ENCODE data around the gene LHFPL6. TPM values are rescaled to one million over a fixed set of nuclear protein-coding genes. Genes with fewer than 3 reads are reported as not detected.

The LHFPL6 gene
- total RNA-seq, 4 donors from 2014 or later = 3.7 to 40.4 (median 8.0) TPM

DNA sequence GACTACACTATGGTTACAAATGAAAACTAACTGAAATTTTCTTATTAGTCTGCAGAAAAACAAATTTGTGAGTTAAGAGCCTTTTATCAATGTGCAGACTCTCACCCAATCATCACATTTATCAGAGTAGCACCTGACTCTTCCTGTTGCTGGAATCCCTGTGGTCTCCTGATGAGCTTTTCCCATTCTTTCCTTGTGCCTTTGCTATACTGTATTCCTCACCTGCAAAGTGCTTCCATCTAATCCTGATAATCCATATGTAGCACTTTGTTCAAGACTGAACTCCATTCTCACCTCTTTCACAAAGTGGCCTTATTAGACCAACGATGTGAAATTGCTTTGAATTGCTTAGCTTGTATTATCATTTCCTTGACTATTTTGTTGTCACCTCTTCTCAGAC lies 225.3 kb downstream of the LHFPL6 start:
- no peaks in the 10 kb centered on the region for H3K36me3 ChIP-seq
- no peak for TF ChIP-seq CTCF (IDR thresholded peaks at IDR 0.05)
- TF ChIP-seq POLR2A (IDR thresholded peaks at IDR 0.05) = no peak
- no peak for DNase-seq
- intact Hi-C loops (cut with DNase I) = no loop called here
- no peaks in the 10 kb centered on the region for H3K9me3 ChIP-seq
- WGBS, 2 donors = 74 to 85% methylated on average over 1 of the region's 1 CpG
- H3K4me3 ChIP-seq = no peak overlapping the region
- no peaks in the 10 kb centered on the region for H3K27me3 ChIP-seq
- peaks cover 0 to 3% (median 0%) of the 10 kb centered on the region in 3 donors for H3K4me1 ChIP-seq
- no peak overlapping the region for H3K27ac ChIP-seq

GRCh38 chr13:39376076-39376475 lies 226.9 kb downstream of the LHFPL6 start:
- no peak overlapping the region for H3K4me3 ChIP-seq
- peaks cover 0 to 3% (median 3%) of the 10 kb centered on the region in 3 donors for H3K4me1 ChIP-seq
- H3K27me3 ChIP-seq = no peaks in the 10 kb centered on the region
- no peak for TF ChIP-seq CTCF (IDR thresholded peaks at IDR 0.05)
- TF ChIP-seq POLR2A (IDR thresholded peaks at IDR 0.05) = no peak
- H3K27ac ChIP-seq = no peak overlapping the region
- no peaks in the 10 kb centered on the region for H3K9me3 ChIP-seq
- H3K36me3 ChIP-seq = no peaks in the 10 kb centered on the region
- intact Hi-C loops (cut with DNase I) = no loop called here
- DNase-seq = no peak

- H3K9me3 ChIP-seq = no peaks in the 10 kb centered on the region
- 83 to 86% methylated on average over 3 of the region's 3 CpGs for WGBS, 2 donors
- no peak overlapping the region for H3K27ac ChIP-seq
- H3K36me3 ChIP-seq = no peaks in the 10 kb centered on the region
- H3K27me3 ChIP-seq = no peaks in the 10 kb centered on the region
- TF ChIP-seq CTCF (IDR thresholded peaks at IDR 0.05) = no peak
- no peak for TF ChIP-seq POLR2A (IDR thresholded peaks at IDR 0.05)
- intact Hi-C loops (cut with DNase I) = no loop called here
- DNase-seq = no peak
- H3K4me1 ChIP-seq = peaks cover 0 to 7% (median 3%) of the 10 kb centered on the region in 3 donors
- no peak overlapping the region for H3K4me3 ChIP-seq
Observed at GRCh38 chr13:39375601-39376000, 227.4 kb downstream of the LHFPL6 start.

- Histone ChIP-seq H3K4me3 (no peak overlapping the region), H3K27me3 (no peaks in the 10 kb centered on the region), H3K27ac (no peak overlapping the region), H3K9me3 (no peaks in the 10 kb centered on the region), H3K36me3 (no peaks in the 10 kb centered on the region), H3K4me1 (peaks cover 0 to 12% (median 3%) of the 10 kb centered on the region in 3 donors)
- no peak for DNase-seq
- intact Hi-C loops (cut with DNase I) = no loop called here
- WGBS, 2 donors = 81 to 97% methylated on average over 3 of the region's 3 CpGs
- TF ChIP-seq CTCF (IDR thresholded peaks at IDR 0.05) (no peak), POLR2A (IDR thresholded peaks at IDR 0.05) (no peak)
Observed at GRCh38 chr13:39374741-39375189, 228.2 kb downstream of the LHFPL6 start.

- H3K36me3 ChIP-seq = no peaks in the 10 kb centered on the region
- no peak for TF ChIP-seq CTCF (IDR thresholded peaks at IDR 0.05)
- no peak for TF ChIP-seq POLR2A (IDR thresholded peaks at IDR 0.05)
- DNase-seq = no peak
- no peak overlapping the region for H3K27ac ChIP-seq
- WGBS, 2 donors = 76 to 78% methylated on average over 2 of the region's 3 CpGs
- no peak overlapping the region for H3K4me3 ChIP-seq
- intact Hi-C loops (cut with DNase I) = no loop called here
- no peaks in the 10 kb centered on the region for H3K9me3 ChIP-seq
- peaks cover 0 to 12% (median 3%) of the 10 kb centered on the region in 3 donors for H3K4me1 ChIP-seq
- no peaks in the 10 kb centered on the region for H3K27me3 ChIP-seq
Observed at GRCh38 chr13:39373145-39373544, 229.8 kb downstream of the LHFPL6 start.

Data from esophagus squamous epithelium (tissue), 5 donors.